Pancreas (tissue), 10 donors: ENCODE measurements around the gene ACADVL. TPM values are rescaled to one million over a fixed set of nuclear protein-coding genes. Genes with fewer than 3 reads are reported as not detected.

Experiments
- ATAC-seq, 4 donors: fragments of 200-7000 bp; cut with Tn5 transposase; one replicate each; pipeline versions ENCODE4 v1.8.0 to v1.9.1; 2020; ENCODE audit warnings: mild to moderate bottlenecking in 4 of 4, moderate library complexity in 4 of 4
- DNase-seq, 6 donors: peaks; one replicate each; pipeline ENCODE4 v3.0.0-alpha.2; 2020
- FAIRE-seq: peaks from 2 replicates; lab custom pipeline; 2012; peaks lifted over from hg19 to GRCh38; lab: Jason Lieb, UNC
- H3K27ac ChIP-seq, 4 donors: fragments of 200-600 bp; sonication (generic); 1 replicate in 3 of 4; 2 replicates in 1 of 4; pipeline versions ENCODE4 v1.5.0 to v1.8.0; 2020
- H3K27me3 ChIP-seq, 4 donors: fragments of 200-600 bp; one replicate each; pipeline ENCODE4 v1.8.0; 2021
- H3K36me3 ChIP-seq, 3 donors: fragments of 200-600 bp; sonication (generic) in 1 of 3; one replicate each; pipeline versions ENCODE4 v1.5.0 to v1.8.0; 2020 to 2021
- H3K4me1 ChIP-seq, 3 donors: fragments of 200-600 bp; one replicate each; pipeline ENCODE4 v1.8.0; 2021
- H3K4me3 ChIP-seq, 4 donors: fragments of 200-600 bp; sonication (generic) in 2 of 4; one replicate each; pipeline versions ENCODE4 v1.5.0 to v1.8.0; 2020 to 2021
- H3K9me3 ChIP-seq, 4 donors: fragments of 200-600 bp; one replicate each; pipeline ENCODE4 v1.8.0; 2021
- CTCF ChIP-seq, 4 donors: fragments of 200-600 bp; sonication (generic) in 3 of 4; IDR thresholded peaks; one replicate each; pipeline versions ENCODE4 v1.5.0 to v1.8.0; 2021; ENCODE audit warnings: antibody characterized with exemption in 4 of 4
- WGBS, 2 donors: extraction: QIAGEN DNeasy Blood & Tissue Kit; methylation state at CpG; one replicate each; pipeline ENCODE4 v1.1.7; 2013; 5-methylcytosine and 5-hydroxymethylcytosine counted together
- intact Hi-C, 3 donors: fragments of 100-400 bp; cut with DNase I; formaldehyde crosslinking; loops; one replicate each; pipeline versions ENCODE4 v1.11.1 to v1.14.2; 2022
- microRNA-seq, 2 donors: library from miRNA; unstranded; fragments of <30 nt; microRNA quantifications; one replicate each; pipeline versions ENCODE4 to v1.1.0, GENCODE V29; 2019 to 2020
- polyA plus RNA-seq, 2 donors: library from polyadenylated mRNA; stranded (reverse); fragments of 200-250 nt; gene quantifications; one replicate each; pipeline ENCODE4 v1.2.3, GENCODE V29; 2013
- total RNA-seq, 6 donors: library from RNA; stranded (reverse); fragmentation: NEBNext Ultra II Directional in 4 of 6; extraction: Animal tissue kit (Norgen Biotek cat#: 25700) in 4 of 6; gene quantifications; one replicate each; pipeline versions ENCODE4 v1.2.1 to v1.2.4, GENCODE V29; 2021 to 2023
- donor health status: healthy with polysubstance abuse.
- donor health status: DM: no; HTN: no; CAD: no; lungs with moderate emphysema.
- donor health status: DM: no; HTN: no; CAD: no.
- donor health status: control.
- donor health status: control.
- donor health status: Bipolar disorder and iron deficiency.
- donor health status: DM: yes; HTN: yes; CAD: no.
- donor health status: DM: no; HTN: no; CAD: no.
- donor health status: DM: no; HTN: no; CAD: no.
- donor health status: DM: yes; HTN: yes; CAD: no.

Gene ACADVL
- total and polyA plus RNA-seq, 8 donors: 447 to 3,251 (median 629) TPM

DNA sequence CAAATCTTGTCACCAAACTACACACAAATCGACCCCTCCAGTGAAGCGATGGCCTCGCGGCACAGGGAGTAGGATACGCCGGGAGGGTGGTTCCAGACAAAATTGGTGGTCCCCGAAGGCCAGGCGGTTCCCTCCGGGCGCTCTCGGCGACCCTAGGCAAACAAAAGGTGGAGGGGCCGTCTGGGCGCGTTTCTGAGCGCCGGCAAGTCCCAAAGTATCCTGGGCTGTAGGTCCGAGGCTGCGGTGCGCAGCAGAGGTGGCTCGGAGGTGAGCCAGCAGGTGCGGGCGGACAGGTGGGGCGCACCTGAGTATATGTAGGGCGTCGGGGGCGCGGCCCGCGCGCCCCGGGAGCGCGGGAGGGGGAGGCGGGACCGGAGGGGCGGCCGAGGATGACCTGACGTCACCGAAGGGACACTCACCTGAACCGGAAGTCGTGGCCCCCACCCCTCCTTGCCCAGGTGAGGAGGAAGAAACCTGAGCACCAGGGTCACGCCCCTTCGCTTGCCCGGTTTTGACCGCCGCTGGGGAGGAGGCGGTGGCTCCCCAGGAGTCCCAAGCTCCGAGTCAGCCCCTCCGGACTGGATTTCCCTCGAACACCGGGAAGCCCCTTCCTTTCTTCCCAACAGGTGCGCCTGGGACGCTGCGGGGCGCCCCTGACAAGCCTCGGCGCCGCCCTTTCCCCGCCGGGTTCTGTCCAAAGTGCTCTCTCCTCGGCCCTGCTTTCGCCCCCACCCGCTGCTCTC lies 42.6 kb downstream of the ACADVL start, which contains the start of gene CLDN7:
Gene CLDN7 (minus strand): TSS at position 287 of the 743 bp plus-strand sequence. CDS start 435 bp downstream, outside the sequence.
- Histone ChIP-seq H3K4me3 (peak within 1 kb of the TSS; percentile 50 to 83 (median 74)), H3K27me3 (no peaks in the 10 kb centered on the region), H3K27ac (peak within 1 kb of the TSS; percentile 97 to 99 (median 98)), H3K9me3 (no peaks in the 10 kb centered on the region), H3K4me1 (peaks cover 0 to 9% (median 6%) of the 10 kb centered on the region in 3 donors), H3K36me3 (peaks cover 0 to 4% (median 2%) of the 10 kb centered on the region in 3 donors)
- peak; percentile 79 to 86 (median 84) for ATAC-seq
- peak in 1 of 4 donors; percentile 9 for TF ChIP-seq CTCF (IDR thresholded peaks at IDR 0.05)
- peak; percentile 93 to 97 (median 96) for DNase-seq
- intact Hi-C loops: loop anchor here in 1 of 3 donors (10.0 kb wide), 1 partner anchor 52 kb away; the partner anchor contains the start of gene GPS2
- no peak for FAIRE-seq
- 1 to 2% methylated on average over 51 to 64 of the region's 64 CpGs for WGBS, 2 donors

GRCh38 chr17:7262935-7263800 lies 43.4 kb downstream of the ACADVL start:
- no peak for FAIRE-seq
- Histone ChIP-seq H3K4me3 (peak overlapping the region; percentile 50 to 83 (median 74)), H3K4me1 (peaks cover 0 to 9% (median 6%) of the 10 kb centered on the region in 3 donors), H3K27ac (peak overlapping the region; percentile 97 to 99 (median 98)), H3K27me3 (no peaks in the 10 kb centered on the region), H3K9me3 (no peaks in the 10 kb centered on the region), H3K36me3 (no peaks in the 10 kb centered on the region)
- WGBS, 2 donors: 11% methylated on average over 26 of the region's 26 CpGs
- TF ChIP-seq CTCF (IDR thresholded peaks at IDR 0.05): no peak
- DNase-seq: peak; percentile 67 to 84 (median 78)
- intact Hi-C loops: loop anchor here in 1 of 3 donors (10.0 kb wide), 1 partner anchor 52 kb away; the partner anchor contains the start of gene GPS2
- peak; percentile 12 to 55 (median 38) for ATAC-seq

- no peak for TF ChIP-seq CTCF (IDR thresholded peaks at IDR 0.05)
- no peak for ATAC-seq
- FAIRE-seq: no peak
- Histone ChIP-seq H3K4me3 (peak overlapping the region in 2 of 4 donors; percentile 68 to 81), H3K27me3 (no peaks in the 10 kb centered on the region), H3K27ac (peak overlapping the region in 3 of 4 donors; percentile 97 to 99 (median 99)), H3K4me1 (peaks cover 0 to 8% (median 6%) of the 10 kb centered on the region in 3 donors), H3K36me3 (no peaks in the 10 kb centered on the region), H3K9me3 (no peaks in the 10 kb centered on the region)
- intact Hi-C loops: loop anchor here in 1 of 3 donors (10.0 kb wide), 1 partner anchor 51 kb away; the partner anchor contains the start of gene GPS2
- DNase-seq: no peak
- WGBS, 2 donors: 56 to 63% methylated on average over 4 of the region's 4 CpGs
Observed at GRCh38 chr17:7263801-7264078, 44.0 kb downstream of the ACADVL start.

- intact Hi-C loops: loop anchor here in 1 of 3 donors (10.0 kb wide), 1 partner anchor 48 kb away; the partner anchor contains the start of gene GPS2
- no peaks in the 10 kb centered on the region for H3K4me1 ChIP-seq
- no peak overlapping the region for H3K27ac ChIP-seq
- H3K36me3 ChIP-seq: no peaks in the 10 kb centered on the region
- H3K4me3 ChIP-seq: no peak overlapping the region
- 24 to 32% methylated on average over 1 of the region's 1 CpG for WGBS, 2 donors
- DNase-seq (no peak), ATAC-seq (no peak), FAIRE-seq (no peak)
- no peaks in the 10 kb centered on the region for H3K9me3 ChIP-seq
- no peaks in the 10 kb centered on the region for H3K27me3 ChIP-seq
- TF ChIP-seq CTCF (IDR thresholded peaks at IDR 0.05): no peak
Observed at GRCh38 chr17:7266784-7267183, 47.0 kb downstream of the ACADVL start.

Small RNA genes within 50 kb of the gene (microRNA-seq; reads per million reads assigned to microRNA genes)
- gene MIR324: 422 to 770 reads per million in 2 donors

Other genes with a start within 250 kb of the ACADVL start
Only the 30 nearest of the 33 such genes appear.
- 100 to 1,000 TPM in 1 of 6 donors, 10 to 100 TPM in 5; 49.3 to 107 (median 73.4) TPM for gene RNASEK, start 207.3 kb upstream of the ACADVL start, total RNA-seq
- 100 to 1,000 TPM; 164 to 323 TPM for gene RNASEK, start 207.3 kb upstream of the ACADVL start, polyA plus RNA-seq
- gene BCL6B, start 196.9 kb upstream of the ACADVL start, total RNA-seq: 1 to 10 TPM; 1.3 to 2.8 (median 2.0) TPM
- 1 to 10 TPM; 2.4 to 3.8 TPM for gene BCL6B, start 196.9 kb upstream of the ACADVL start, polyA plus RNA-seq
- 1 to 10 TPM in 4 of 6 donors, under 1 TPM in 2; 0.74 to 2.5 (median 1.2) TPM for gene SLC16A13, start 183.9 kb upstream of the ACADVL start, total RNA-seq
- 1 to 10 TPM; 1.4 to 3.0 TPM for gene SLC16A13, start 183.9 kb upstream of the ACADVL start, polyA plus RNA-seq
- gene SLC16A11, start 175.8 kb upstream of the ACADVL start, total RNA-seq: 1 to 10 TPM in 5 of 6 donors, under 1 TPM in 1; 0.61 to 4.3 (median 2.6) TPM
- gene SLC16A11, start 175.8 kb upstream of the ACADVL start, polyA plus RNA-seq: 10 to 100 TPM in 1 of 2 donors, 1 to 10 TPM in 1; 7.5 to 17.3 TPM
- gene CLEC10A, start 139.7 kb upstream of the ACADVL start, total RNA-seq: 1 to 10 TPM in 3 of 6 donors, under 1 TPM in 2, not detected in 1; 0.28 to 3.6 (median 2.6) TPM
- 1 to 10 TPM in 1 of 2 donors, under 1 TPM in 1; 0.80 to 1.3 TPM for gene CLEC10A, start 139.7 kb upstream of the ACADVL start, polyA plus RNA-seq
- under 1 TPM in 4 of 6 donors, not detected in 2; 0.29 to 0.63 (median 0.36) TPM for gene ASGR2, start 105.1 kb upstream of the ACADVL start, total RNA-seq
- under 1 TPM; 0.46 to 0.80 TPM for gene ASGR2, start 105.1 kb upstream of the ACADVL start, polyA plus RNA-seq
- gene ASGR1, start 40.6 kb upstream of the ACADVL start, total RNA-seq: under 1 TPM in 5 of 6 donors, not detected in 1; 0.28 to 0.75 (median 0.47) TPM
- 1 to 10 TPM; 1.2 to 2.6 TPM for gene ASGR1, start 40.6 kb upstream of the ACADVL start, polyA plus RNA-seq
- 10 to 100 TPM in 1 of 6 donors, 1 to 10 TPM in 5; 2.8 to 11.3 (median 5.0) TPM for gene DLG4, start 102 bp upstream of the ACADVL start, total RNA-seq
- 10 to 100 TPM; 16.1 to 19.8 TPM for gene DLG4, start 102 bp upstream of the ACADVL start, polyA plus RNA-seq
- 10 to 100 TPM in 5 of 6 donors, 1 to 10 TPM in 1; 9.6 to 26.9 (median 13.7) TPM for gene DVL2, start 14.6 kb downstream of the ACADVL start, total RNA-seq
- gene DVL2, start 14.6 kb downstream of the ACADVL start, polyA plus RNA-seq: 10 to 100 TPM; 17.6 to 26.4 TPM
- gene PHF23, start 19.5 kb downstream of the ACADVL start, total RNA-seq: 10 to 100 TPM in 4 of 6 donors, 1 to 10 TPM in 2; 7.0 to 19.8 (median 11.4) TPM
- 10 to 100 TPM; 11.4 to 23.3 TPM for gene PHF23, start 19.5 kb downstream of the ACADVL start, polyA plus RNA-seq
- gene GABARAP, start 22.5 kb downstream of the ACADVL start, total RNA-seq: 100 to 1,000 TPM; 231 to 346 (median 294) TPM
- 100 to 1,000 TPM; 520 to 639 TPM for gene GABARAP, start 22.5 kb downstream of the ACADVL start, polyA plus RNA-seq
- 10 to 100 TPM; 42.0 to 75.2 (median 53.8) TPM for gene CTDNEP1, start 31.8 kb downstream of the ACADVL start, total RNA-seq
- 10 to 100 TPM; 47.4 to 67.9 TPM for gene CTDNEP1, start 31.8 kb downstream of the ACADVL start, polyA plus RNA-seq
- 10 to 100 TPM; 11.7 to 27.1 (median 19.5) TPM for gene ELP5, start 32.3 kb downstream of the ACADVL start, total RNA-seq
- gene ELP5, start 32.3 kb downstream of the ACADVL start, polyA plus RNA-seq: 10 to 100 TPM; 14.1 to 41.1 TPM
- gene CLDN7, start 42.5 kb downstream of the ACADVL start, total RNA-seq: 10 to 100 TPM; 49.1 to 89.7 (median 62.7) TPM
- gene CLDN7, start 42.5 kb downstream of the ACADVL start, polyA plus RNA-seq: 10 to 100 TPM; 55.7 to 69.1 TPM
- gene SLC2A4, start 61.8 kb downstream of the ACADVL start, total RNA-seq: under 1 TPM; 0.16 to 0.95 (median 0.37) TPM
- gene SLC2A4, start 61.8 kb downstream of the ACADVL start, polyA plus RNA-seq: 1 to 10 TPM; 1.0 to 1.8 TPM
- under 1 TPM; 0.12 to 0.59 (median 0.29) TPM for gene YBX2, start 74.7 kb downstream of the ACADVL start, total RNA-seq
- 1 to 10 TPM; 1.2 TPM for gene YBX2, start 74.7 kb downstream of the ACADVL start, polyA plus RNA-seq
- 100 to 1,000 TPM; 104 to 220 (median 187) TPM for gene EIF5A, start 87.7 kb downstream of the ACADVL start, total RNA-seq
- gene EIF5A, start 87.7 kb downstream of the ACADVL start, polyA plus RNA-seq: 100 to 1,000 TPM; 167 to 205 TPM
- 10 to 100 TPM; 22.1 to 33.5 (median 27.6) TPM for gene GPS2, start 95.4 kb downstream of the ACADVL start, total RNA-seq
- gene GPS2, start 95.4 kb downstream of the ACADVL start, polyA plus RNA-seq: 100 to 1,000 TPM in 1 of 2 donors, 10 to 100 TPM in 1; 68.9 to 101 TPM
- 10 to 100 TPM; 12.6 to 27.1 (median 15.4) TPM for gene NEURL4, start 109.4 kb downstream of the ACADVL start, total RNA-seq
- gene NEURL4, start 109.4 kb downstream of the ACADVL start, polyA plus RNA-seq: 10 to 100 TPM; 49.0 to 72.1 TPM
- 1 to 10 TPM; 1.6 to 5.6 (median 3.0) TPM for gene ACAP1, start 116.6 kb downstream of the ACADVL start, total RNA-seq
- 1 to 10 TPM; 2.9 to 4.4 TPM for gene ACAP1, start 116.6 kb downstream of the ACADVL start, polyA plus RNA-seq
- gene KCTD11, start 132.2 kb downstream of the ACADVL start, total RNA-seq: 1 to 10 TPM; 3.4 to 6.6 (median 4.3) TPM
- 1 to 10 TPM; 7.2 TPM for gene KCTD11, start 132.2 kb downstream of the ACADVL start, polyA plus RNA-seq
- not detected for gene TMEM95, start 135.2 kb downstream of the ACADVL start, total RNA-seq
- not detected for gene TMEM95, start 135.2 kb downstream of the ACADVL start, polyA plus RNA-seq
- gene TNK1, start 161.2 kb downstream of the ACADVL start, total RNA-seq: 1 to 10 TPM; 4.9 to 9.0 (median 5.7) TPM
- 10 to 100 TPM; 10.8 to 13.8 TPM for gene TNK1, start 161.2 kb downstream of the ACADVL start, polyA plus RNA-seq
- gene PLSCR3, start 174.6 kb downstream of the ACADVL start, total RNA-seq: 10 to 100 TPM in 2 of 6 donors, 1 to 10 TPM in 4; 6.5 to 15.6 (median 9.0) TPM
- gene PLSCR3, start 174.6 kb downstream of the ACADVL start, polyA plus RNA-seq: 10 to 100 TPM; 14.0 to 20.1 TPM
- gene TMEM256, start 184.2 kb downstream of the ACADVL start, total RNA-seq: 10 to 100 TPM; 32.8 to 53.5 (median 43.1) TPM
- gene TMEM256, start 184.2 kb downstream of the ACADVL start, polyA plus RNA-seq: 100 to 1,000 TPM in 1 of 2 donors, 10 to 100 TPM in 1; 88.3 to 119 TPM
- gene NLGN2, start 187.9 kb downstream of the ACADVL start, total RNA-seq: 1 to 10 TPM; 2.9 to 8.4 (median 4.5) TPM
- 10 to 100 TPM in 1 of 2 donors, 1 to 10 TPM in 1; 7.4 to 13.7 TPM for gene NLGN2, start 187.9 kb downstream of the ACADVL start, polyA plus RNA-seq
- not detected for gene SPEM1, start 200.4 kb downstream of the ACADVL start, total RNA-seq
- gene SPEM1, start 200.4 kb downstream of the ACADVL start, polyA plus RNA-seq: not detected
- gene SPEM2, start 205.7 kb downstream of the ACADVL start, total RNA-seq: not detected
- not detected for gene SPEM2, start 205.7 kb downstream of the ACADVL start, polyA plus RNA-seq
- not detected for gene SPEM3, start 208.9 kb downstream of the ACADVL start, total RNA-seq
- gene SPEM3, start 208.9 kb downstream of the ACADVL start, polyA plus RNA-seq: not detected
- 1 to 10 TPM; 2.4 to 7.8 (median 3.6) TPM for gene TMEM102, start 215.5 kb downstream of the ACADVL start, total RNA-seq
- 1 to 10 TPM; 2.2 to 2.9 TPM for gene TMEM102, start 215.5 kb downstream of the ACADVL start, polyA plus RNA-seq